H1 (cell line): ENCODE results near the gene VIPAS39.

Experiments
- CHD2 ChIP-seq: IDR thresholded peaks from 2 replicates; pipeline ENCODE4 v1.6.1; 2012; ENCODE audit warnings: low read length, improper control_type of control experiment
- CTCF ChIP-seq, 3 experiments: IDR thresholded peaks; 1 replicate in 2 of 3; 2 replicates in 1 of 3; pipeline versions ENCODE4 v1.5.1 to v1.6.1; 2011; ENCODE audit warnings: low read length in 3 of 3, mild to moderate bottlenecking in 3 of 3, inconsistent platforms in 2 of 3, low read depth in 1 of 3, moderate library complexity in 1 of 3; ENCODE audit not compliant: insufficient read depth in 1 of 3; ENCODE audit errors: control extremely low read depth in 1 of 3
- JUN ChIP-seq: IDR thresholded peaks from 2 replicates; pipeline ENCODE4 v1.6.1; 2011; ENCODE audit warnings: low read depth, mild to moderate bottlenecking, improper control_type of control experiment, low read length
- POLR2AphosphoS5 ChIP-seq: IDR thresholded peaks from 2 replicates; pipeline ENCODE4 v1.6.1; 2011; ENCODE audit warnings: low read depth, low read length
- RFX5 ChIP-seq: IDR thresholded peaks from 2 replicates; pipeline ENCODE4 v1.6.1; 2011; ENCODE audit warnings: low read depth, low read length, improper control_type of control experiment, borderline replicate concordance
- SIN3A ChIP-seq, 2 experiments: IDR thresholded peaks in 1 of 2; conservative IDR thresholded peaks in 1 of 2; 2 replicates each; pipeline ENCODE4 v1.6.1; 2011 to 2012; ENCODE audit warnings: low read length in 2 of 2, improper control_type of control experiment in 1 of 2, low read depth in 1 of 2, mild to moderate bottlenecking in 1 of 2
- YY1 ChIP-seq: IDR thresholded peaks from 2 replicates; pipeline ENCODE4 v1.6.1; 2011; ENCODE audit warnings: low read depth, mild to moderate bottlenecking, low read length

GRCh38 chr14:77423423-77423822 is 34.0 kb downstream of the VIPAS39 start, which contains the start of gene NOXRED1:
- no peak for TF ChIP-seq CHD2
- no peak for TF ChIP-seq SIN3A (conservative IDR thresholded peaks at IDR 0.05 in 1 of 2, IDR thresholded peaks at IDR 0.05 in 1 of 2; ENCODE audit: low read depth in 1 of 2, low read length in 2 of 2)
- no peak for TF ChIP-seq CTCF (IDR thresholded peaks at IDR 0.05; ENCODE audit: control extremely low read depth in 1 of 3, insufficient read depth in 1 of 3, low read depth in 1 of 3, low read length in 3 of 3)
- TF ChIP-seq YY1 = no peak
- no peak for TF ChIP-seq POLR2AphosphoS5
- no peak for TF ChIP-seq JUN
- no peak for TF ChIP-seq RFX5
